ENCODE data around the gene ZNF350.
"Not testable (repeated sequence)": the region's sequence is repeated elsewhere in the genome, so short reads cannot be mapped to it uniquely, and the experiment has no call there.

- TF ChIP-seq POLR2A, CTCF (IDR thresholded peaks at IDR 0.05): not testable (repeated sequence)
Observed at GRCh38 chr19:51960621-51961233, 25.9 kb downstream of the ZNF350 start.
